Raji (cell line): Measurements from ENCODE around the gene ROS1.

ENCODE experiments used
- POLR2A ChIP-seq: IDR thresholded peaks from 2 replicates; pipeline ENCODE4 v1.6.1; 2011; ENCODE audit warnings: low read depth, low read length, control low read depth; ENCODE audit not compliant: insufficient read depth

ROS1 gene

GRCh38 chr6:117448732-117449485, 23.2 kb upstream of the ROS1 start:
- TF ChIP-seq POLR2A, result no peak

GRCh38 chr6:117448011-117448410, 22.3 kb upstream of the ROS1 start:
- TF ChIP-seq POLR2A, result no peak

- no peak for TF ChIP-seq POLR2A
Measured at GRCh38 chr6:117446861-117447260, 21.1 kb upstream of the ROS1 start.

GRCh38 chr6:117444600-117444999, 18.9 kb upstream of the ROS1 start:
- TF ChIP-seq POLR2A, result no peak

- no peak for TF ChIP-seq POLR2A
Measured at GRCh38 chr6:117441824-117442264, 16.1 kb upstream of the ROS1 start.

GRCh38 chr6:117440706-117441525, 15.2 kb upstream of the ROS1 start:
- no peak for TF ChIP-seq POLR2A

- TF ChIP-seq POLR2A, result no peak
Measured at GRCh38 chr6:117432273-117432672, 6.5 kb upstream of the ROS1 start.

- no peak for TF ChIP-seq POLR2A
Measured at GRCh38 chr6:117423754-117424153, 2.0 kb downstream of the ROS1 start.

- no peak for TF ChIP-seq POLR2A
Measured at GRCh38 chr6:117418320-117418719, 7.4 kb downstream of the ROS1 start.

- no peak for TF ChIP-seq POLR2A
Measured at GRCh38 chr6:117417851-117418250, 7.9 kb downstream of the ROS1 start.

- TF ChIP-seq POLR2A, result no peak
Measured at GRCh38 chr6:117414770-117415169, 11.0 kb downstream of the ROS1 start.

GRCh38 chr6:117411474-117411873, 14.3 kb downstream of the ROS1 start:
- no peak for TF ChIP-seq POLR2A

GRCh38 chr6:117409863-117410262, 15.9 kb downstream of the ROS1 start:
- TF ChIP-seq POLR2A, result no peak

GRCh38 chr6:117409420-117409819, 16.3 kb downstream of the ROS1 start:
- TF ChIP-seq POLR2A, result no peak

- TF ChIP-seq POLR2A, result no peak
Measured at GRCh38 chr6:117404548-117404947, 21.2 kb downstream of the ROS1 start.

- TF ChIP-seq POLR2A, result no peak
Measured at GRCh38 chr6:117401799-117402198, 23.9 kb downstream of the ROS1 start.
